Stomach (tissue), 9 donors: ENCODE data around the gene KCNK5. TPM values are rescaled to one million over a fixed set of nuclear protein-coding genes. Genes with fewer than 3 reads are reported as not detected.

Experiments
- DNase-seq, 2 donors: peaks; one replicate each; pipeline versions ENCODE4 v3.0.0 to v3.0.0-alpha.2; 2013 to 2019
- H3K27ac ChIP-seq, 5 donors: fragments of 200-600 bp in 4 of 5; sonication (generic) in 4 of 5; one replicate each; pipeline ENCODE4 v1.5.1; 2013 to 2019; ENCODE audit warnings: mild to moderate bottlenecking in 1 of 5, moderate library complexity in 1 of 5
- H3K27me3 ChIP-seq, 3 donors: fragments of 200-600 bp; sonication (generic); one replicate each; pipeline ENCODE4 v1.5.1; 2017 to 2019; ENCODE audit warnings: mixed run types in 1 of 3
- H3K36me3 ChIP-seq, 4 donors: fragments of 200-600 bp; sonication (generic); 1 replicate in 3 of 4; 2 replicates in 1 of 4; pipeline ENCODE4 v1.5.1; 2016 to 2019
- H3K4me1 ChIP-seq, 4 donors: fragments of 200-600 bp; sonication (generic); one replicate each; pipeline ENCODE4 v1.5.1; 2016 to 2019
- H3K4me3 ChIP-seq, 4 donors: fragments of 200-600 bp; sonication (generic) in 3 of 4; one replicate each; pipeline ENCODE4 v1.5.1; 2016 to 2019; ENCODE audit warnings: mild to moderate bottlenecking in 1 of 4
- H3K9me3 ChIP-seq, 4 donors: fragments of 200-600 bp; sonication (generic); one replicate each; pipeline ENCODE4 v1.5.1; 2016 to 2019
- EP300 ChIP-seq: sonication (generic); formaldehyde crosslinking; IDR thresholded peaks from one replicate; pipeline ENCODE4 v1.6.1; 2017; ENCODE audit warnings: antibody characterized with exemption
- POLR2A ChIP-seq, 4 donors: fragments of 450-650 bp; IDR thresholded peaks; one replicate each; pipeline ENCODE4 v1.6.1; 2016; ENCODE audit warnings: antibody characterized with exemption in 4 of 4, control low read depth in 2 of 4, mild to moderate bottlenecking in 1 of 4, moderate library complexity in 1 of 4
- POLR2AphosphoS5 ChIP-seq, 3 donors: sonication (generic); formaldehyde crosslinking; IDR thresholded peaks; one replicate each; pipeline ENCODE4 v1.6.1; 2016; ENCODE audit warnings: antibody characterized with exemption in 3 of 3
- WGBS, 5 donors: extraction: QIAGEN DNeasy Blood & Tissue Kit in 3 of 5; methylation state at CpG; one replicate each; pipeline versions ENCODE4 v1.1.5 to v1.1.7; 2013 to 2018; 5-methylcytosine and 5-hydroxymethylcytosine counted together
- intact Hi-C: fragments of 100-400 bp; cut with DNase I; formaldehyde crosslinking; loops from one replicate; pipeline ENCODE4 v1.15.1; 2023; ENCODE audit warnings: low total_unique reads
- polyA plus RNA-seq, 3 donors: library from polyadenylated mRNA; stranded (reverse); fragments of 200-250 nt; gene quantifications; one replicate each; pipeline ENCODE4 v1.2.3, GENCODE V29; 2013
- total RNA-seq, 5 donors: library from RNA; depleted of rRNA; stranded (reverse); fragments of >200 nt; gene quantifications; one replicate each; pipeline versions ENCODE4 v1.1.0 to v1.2.3, GENCODE V29; 2014 to 2016
- TF ChIP-seq, protein P1 (sequence below), 7 experiments: fragments of 450-650 bp in 4 of 7; fragments of 200-600 bp in 3 of 7; sonication (generic) in 3 of 7; IDR thresholded peaks; one replicate each; pipeline ENCODE4 v1.5.1; 2016 to 2019; ENCODE audit warnings: antibody characterized with exemption in 7 of 7, control low read depth in 2 of 7, mild to moderate bottlenecking in 1 of 7
- donor health status: healthy with polysubstance abuse.
- donor health status: Bipolar disorder and iron deficiency.
- donor health status: healthy.

Gene KCNK5
- total and polyA plus RNA-seq, 8 donors = 4.9 to 30.7 (median 10.3) TPM

DNA sequence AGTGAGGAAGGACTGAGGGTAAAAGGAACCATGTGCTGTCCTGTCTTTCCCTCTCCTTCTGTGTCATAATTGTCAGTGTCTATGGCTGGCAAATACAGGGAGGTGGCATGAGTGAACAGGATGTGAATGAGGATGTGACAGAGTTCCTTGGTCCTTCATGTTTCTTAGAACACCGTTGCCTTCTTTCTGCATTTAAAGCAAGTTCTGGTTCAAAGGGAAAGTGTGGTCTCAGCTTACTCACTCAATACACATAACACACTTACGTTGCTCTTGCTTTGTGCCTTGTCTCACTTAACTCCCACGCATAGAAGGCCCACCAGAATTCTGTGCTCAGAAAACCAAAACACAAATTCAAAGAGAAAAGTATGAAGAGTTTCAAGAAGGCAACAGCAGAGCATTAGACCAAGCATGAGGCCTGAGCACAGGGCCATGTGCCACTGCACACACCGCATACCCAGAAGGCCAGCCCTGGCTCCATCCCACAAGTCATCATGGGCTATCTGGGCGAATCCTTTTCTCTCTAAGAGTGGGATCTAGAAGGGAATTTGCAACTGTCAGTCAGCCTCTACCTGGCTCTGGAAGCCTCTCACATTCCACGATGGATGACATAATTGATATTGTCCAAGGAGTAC, 75.4 kb downstream of the KCNK5 start:
- peaks cover 0 to under 1% (median 0%) of the 10 kb centered on the region in 4 donors for H3K9me3 ChIP-seq
- no peak overlapping the region for H3K27ac ChIP-seq
- H3K4me3 ChIP-seq = no peak overlapping the region
- no peaks in the 10 kb centered on the region for H3K4me1 ChIP-seq
- TF ChIP-seq, protein P1, sequence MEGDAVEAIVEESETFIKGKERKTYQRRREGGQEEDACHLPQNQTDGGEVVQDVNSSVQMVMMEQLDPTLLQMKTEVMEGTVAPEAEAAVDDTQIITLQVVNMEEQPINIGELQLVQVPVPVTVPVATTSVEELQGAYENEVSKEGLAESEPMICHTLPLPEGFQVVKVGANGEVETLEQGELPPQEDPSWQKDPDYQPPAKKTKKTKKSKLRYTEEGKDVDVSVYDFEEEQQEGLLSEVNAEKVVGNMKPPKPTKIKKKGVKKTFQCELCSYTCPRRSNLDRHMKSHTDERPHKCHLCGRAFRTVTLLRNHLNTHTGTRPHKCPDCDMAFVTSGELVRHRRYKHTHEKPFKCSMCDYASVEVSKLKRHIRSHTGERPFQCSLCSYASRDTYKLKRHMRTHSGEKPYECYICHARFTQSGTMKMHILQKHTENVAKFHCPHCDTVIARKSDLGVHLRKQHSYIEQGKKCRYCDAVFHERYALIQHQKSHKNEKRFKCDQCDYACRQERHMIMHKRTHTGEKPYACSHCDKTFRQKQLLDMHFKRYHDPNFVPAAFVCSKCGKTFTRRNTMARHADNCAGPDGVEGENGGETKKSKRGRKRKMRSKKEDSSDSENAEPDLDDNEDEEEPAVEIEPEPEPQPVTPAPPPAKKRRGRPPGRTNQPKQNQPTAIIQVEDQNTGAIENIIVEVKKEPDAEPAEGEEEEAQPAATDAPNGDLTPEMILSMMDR (IDR thresholded peaks at IDR 0.05) = no peak
- no peak for TF ChIP-seq POLR2A (IDR thresholded peaks at IDR 0.05)
- peak in 1 of 2 donors; percentile 11 for DNase-seq
- H3K27me3 ChIP-seq = peaks cover 0 to 4% (median 0%) of the 10 kb centered on the region in 3 donors
- intact Hi-C loops = no loop called here
- no peaks in the 10 kb centered on the region for H3K36me3 ChIP-seq
- WGBS, 5 donors = 76 to 89% (median 86%) methylated on average over 6 of the region's 6 CpGs

DNA sequence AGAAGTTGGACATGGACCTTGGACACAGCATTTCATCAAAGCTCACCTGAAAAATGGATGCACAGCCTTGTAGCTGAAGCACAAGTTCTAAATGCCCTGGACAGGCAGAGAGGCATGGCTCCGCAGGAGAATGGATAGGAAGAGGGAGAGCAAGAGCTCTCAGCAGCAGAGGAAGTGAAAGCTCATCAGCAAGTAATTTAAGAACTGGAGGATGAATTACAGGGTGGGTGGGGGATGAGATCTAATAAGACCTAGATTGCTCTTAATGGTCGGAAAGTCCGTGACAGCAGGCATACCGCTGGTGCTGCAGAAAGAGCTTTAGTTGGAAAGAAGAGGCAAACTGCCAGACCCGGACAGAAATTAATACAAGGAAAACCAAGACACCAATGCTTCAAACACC, 77.0 kb downstream of the KCNK5 start:
- intact Hi-C loops = no loop called here
- H3K36me3 ChIP-seq = no peaks in the 10 kb centered on the region
- H3K4me1 ChIP-seq = no peaks in the 10 kb centered on the region
- H3K27ac ChIP-seq = no peak overlapping the region
- TF ChIP-seq, protein P1 (IDR thresholded peaks at IDR 0.05) = no peak
- no peak for TF ChIP-seq POLR2AphosphoS5 (IDR thresholded peaks at IDR 0.05)
- no peak for TF ChIP-seq POLR2A (IDR thresholded peaks at IDR 0.05)
- TF ChIP-seq EP300 = no peak
- H3K4me3 ChIP-seq = no peak overlapping the region
- 57 to 76% (median 72%) methylated on average over 5 of the region's 5 CpGs for WGBS, 5 donors
- no peaks in the 10 kb centered on the region for H3K9me3 ChIP-seq
- DNase-seq = no peak
- H3K27me3 ChIP-seq = peaks cover 0 to 16% (median 0%) of the 10 kb centered on the region in 3 donors

DNA sequence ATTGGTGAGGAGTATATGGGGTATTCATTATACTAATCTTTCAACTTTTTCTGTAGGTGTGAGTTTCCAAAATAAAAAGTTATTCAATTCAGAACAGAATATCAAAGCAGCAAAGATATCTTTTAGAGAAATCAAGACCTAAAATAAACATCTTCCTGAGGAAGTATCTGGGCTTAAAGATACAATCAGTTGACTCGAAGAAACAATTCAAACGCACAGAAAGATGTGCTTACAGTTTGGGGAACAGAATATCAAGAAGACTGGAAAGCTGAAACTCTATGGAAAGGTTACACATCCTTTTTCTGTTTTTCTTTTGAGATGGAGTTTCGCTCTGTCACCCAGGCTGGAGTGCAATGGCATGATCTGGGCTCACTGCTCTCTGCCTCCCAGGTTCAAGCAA, 78.1 kb downstream of the KCNK5 start:
- intact Hi-C loops = no loop called here
- H3K9me3 ChIP-seq = no peaks in the 10 kb centered on the region
- H3K36me3 ChIP-seq = no peaks in the 10 kb centered on the region
- TF ChIP-seq POLR2AphosphoS5 (IDR thresholded peaks at IDR 0.05) (no peak), POLR2A (IDR thresholded peaks at IDR 0.05) (no peak), EP300 (no peak)
- TF ChIP-seq, protein P1 (IDR thresholded peaks at IDR 0.05) = no peak
- DNase-seq = no peak
- H3K4me1 ChIP-seq = no peaks in the 10 kb centered on the region
- 43 to 64% (median 61%) methylated on average over 3 of the region's 3 CpGs for whole genome bisulfite sequencing, 5 donors
- H3K27me3 ChIP-seq = peaks cover 0 to 16% (median 0%) of the 10 kb centered on the region in 3 donors
- no peak overlapping the region for H3K27ac ChIP-seq
- H3K4me3 ChIP-seq = no peak overlapping the region

DNA sequence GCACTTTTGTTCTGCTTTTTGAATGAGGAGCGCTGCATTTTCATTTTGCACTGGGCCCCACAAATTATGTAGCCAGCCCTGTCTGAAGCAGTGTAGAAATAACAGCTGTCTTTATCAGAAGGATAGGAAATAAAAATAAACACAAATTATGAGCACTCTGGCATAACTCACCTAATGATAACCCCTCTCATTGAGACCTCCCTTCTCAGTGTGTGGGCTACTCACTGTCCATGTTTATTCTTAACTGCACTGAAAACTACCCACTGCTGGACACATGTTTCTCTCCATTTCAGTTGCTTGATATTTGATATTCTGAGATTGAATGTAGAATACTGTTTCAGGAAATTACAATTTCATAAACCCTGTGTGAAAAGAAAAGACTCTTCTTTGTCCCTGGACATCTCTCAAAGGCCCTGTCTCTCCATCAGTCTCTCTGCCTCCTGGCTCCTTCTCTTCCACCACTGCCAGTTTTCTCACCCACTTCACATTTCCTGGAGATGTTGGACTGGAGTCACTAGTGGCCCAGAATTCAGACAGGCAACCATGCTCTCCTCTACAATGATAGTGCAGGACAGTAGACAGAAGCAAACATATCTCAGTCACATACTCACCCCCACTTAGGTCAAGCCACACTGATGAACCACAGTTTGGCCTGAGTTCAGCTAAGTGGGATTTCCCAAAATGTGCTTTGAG, 84.6 kb downstream of the KCNK5 start:
- H3K4me3 ChIP-seq = no peak overlapping the region
- no peak overlapping the region for H3K27ac ChIP-seq
- H3K27me3 ChIP-seq = peaks cover 0 to 23% (median 0%) of the 10 kb centered on the region in 3 donors
- no peak for TF ChIP-seq POLR2AphosphoS5 (IDR thresholded peaks at IDR 0.05)
- TF ChIP-seq, protein P1 (IDR thresholded peaks at IDR 0.05) = no peak
- no peak for TF ChIP-seq POLR2A (IDR thresholded peaks at IDR 0.05)
- TF ChIP-seq EP300 = no peak
- H3K9me3 ChIP-seq = no peaks in the 10 kb centered on the region
- WGBS, 5 donors = 78 to 96% (median 90%) methylated on average over 1 of the region's 1 CpG
- H3K4me1 ChIP-seq = no peaks in the 10 kb centered on the region
- intact Hi-C loops = no loop called here
- H3K36me3 ChIP-seq = no peaks in the 10 kb centered on the region
- no peak for DNase-seq
